Measurements from ENCODE around the gene PKIG.

The PKIG gene

DNA sequence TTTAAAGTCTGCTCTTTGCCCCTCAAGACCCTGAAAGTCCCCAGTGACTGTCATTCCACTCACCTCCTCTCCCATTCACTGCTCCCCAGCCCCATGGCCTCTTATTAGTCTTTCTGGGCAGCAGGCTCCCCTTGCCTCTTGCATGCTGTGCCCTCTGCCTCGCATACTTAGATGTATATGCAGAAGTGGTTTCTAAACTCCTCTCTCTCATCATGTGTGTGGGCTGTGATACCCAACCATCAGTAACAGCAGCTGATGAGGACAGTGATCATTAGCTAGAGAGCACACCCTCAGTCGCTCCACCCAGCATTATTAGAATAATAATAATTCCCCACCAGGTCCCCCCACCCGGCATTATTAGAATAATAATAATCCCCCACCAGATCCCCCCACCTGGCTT, 14.5 kb downstream of the PKIG start:
- no peak for DNase-seq (ENCODE audit: low read depth)

DNA sequence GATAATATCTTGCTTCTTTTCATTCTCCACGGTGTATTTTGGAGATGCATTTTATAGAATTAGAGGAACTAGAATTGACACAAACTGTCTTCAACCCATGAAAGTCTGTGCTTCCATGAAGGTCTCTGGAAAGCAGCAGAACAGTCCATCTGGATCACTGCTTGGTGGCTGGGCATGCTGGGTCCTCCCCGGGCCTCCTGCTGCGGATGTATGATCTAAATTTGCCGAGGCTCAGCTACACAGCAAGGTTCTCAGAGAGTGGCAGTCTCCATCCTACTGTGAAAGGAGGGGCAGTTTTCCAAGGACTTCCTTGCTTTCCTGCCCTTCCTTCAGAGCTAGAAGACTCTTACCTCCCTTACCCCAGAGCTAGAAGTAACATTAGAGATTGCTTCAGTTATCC, 15.1 kb downstream of the PKIG start:
- DNase-seq (ENCODE audit: low read depth), result no peak

DNA sequence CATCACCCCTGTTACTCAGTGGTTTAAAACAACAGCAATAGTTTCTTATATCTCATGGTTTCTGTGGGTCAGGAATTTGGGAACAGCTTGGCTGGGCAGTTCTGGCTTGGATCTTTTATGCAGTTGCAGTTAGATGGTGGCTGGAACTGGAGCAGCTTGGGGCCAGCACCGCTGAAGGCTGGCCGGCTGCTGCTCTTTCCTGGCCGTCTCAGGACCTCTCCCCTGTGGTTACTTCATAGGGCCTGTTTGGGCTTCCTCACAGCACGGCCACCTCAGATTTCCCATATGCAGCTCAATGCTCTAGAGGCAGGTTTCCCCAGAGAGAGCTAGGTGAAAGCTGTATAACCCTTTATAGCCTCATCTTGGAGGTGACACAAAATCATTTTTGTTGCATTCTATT, 15.6 kb downstream of the PKIG start:
- DNase-seq (ENCODE audit: low read depth), result no peak

DNA sequence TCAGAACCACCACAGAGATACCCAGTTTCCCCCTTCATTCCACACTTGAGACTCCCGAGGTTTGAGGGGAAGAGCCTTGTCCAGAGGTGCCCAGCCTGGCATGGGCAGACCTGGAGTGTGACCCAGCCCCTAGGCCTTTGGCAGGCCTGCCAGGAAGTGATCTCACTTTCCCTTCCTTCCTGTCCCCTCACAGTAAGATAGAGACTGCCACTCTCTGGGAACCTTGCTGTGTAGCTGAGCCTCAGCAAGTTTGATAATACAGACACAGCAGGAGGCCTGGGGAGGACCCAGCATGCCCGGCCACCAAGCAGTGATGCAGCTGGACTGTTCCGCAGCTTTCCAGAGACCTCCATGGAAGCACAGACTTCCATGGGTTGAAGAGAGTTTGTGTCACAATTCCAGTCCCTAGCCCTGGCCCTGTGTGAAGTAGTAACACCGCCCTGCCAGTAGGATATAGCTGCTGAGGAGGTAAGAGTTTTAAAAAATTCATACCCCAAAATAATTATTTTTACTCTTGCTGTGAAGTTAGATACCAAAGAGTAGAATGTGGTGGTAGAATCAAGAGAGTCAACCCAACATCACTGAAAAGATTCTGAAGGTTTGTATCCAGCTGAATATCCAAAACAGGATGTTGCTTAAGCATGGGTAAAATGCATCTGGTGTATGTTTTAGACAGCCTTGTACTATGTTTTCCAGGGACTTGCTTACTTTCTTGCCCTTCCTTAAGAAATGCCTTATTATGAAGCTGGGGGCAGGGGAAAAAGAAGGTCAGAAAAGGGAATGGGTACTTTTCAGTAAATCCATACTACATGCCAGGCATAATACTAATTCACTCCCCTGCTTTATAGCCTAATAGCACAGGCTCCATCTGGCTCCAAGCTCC, 16.3 kb downstream of the PKIG start:
- DNase-seq (ENCODE audit: low read depth), result no peak

DNA sequence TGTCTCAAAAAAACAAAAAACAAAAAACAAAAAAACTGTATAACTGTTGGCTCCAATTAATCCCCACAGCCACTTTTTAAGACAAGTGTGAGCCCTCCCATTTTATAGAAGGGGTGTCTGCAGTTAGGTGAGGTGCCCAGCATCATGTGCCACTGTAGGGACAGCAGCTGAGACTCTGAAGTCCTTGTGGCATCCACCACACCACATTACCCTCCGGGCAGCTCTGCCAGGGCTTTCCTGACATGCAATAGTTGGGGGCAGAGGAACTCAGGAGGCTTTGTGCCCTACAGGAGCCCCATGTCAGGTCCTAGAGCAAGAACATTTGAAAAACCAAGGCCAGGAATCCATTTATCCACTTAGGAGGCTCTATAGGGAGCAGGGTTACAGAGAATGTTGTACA, 17.3 kb downstream of the PKIG start:
- no peak for DNase-seq (ENCODE audit: low read depth)

DNA sequence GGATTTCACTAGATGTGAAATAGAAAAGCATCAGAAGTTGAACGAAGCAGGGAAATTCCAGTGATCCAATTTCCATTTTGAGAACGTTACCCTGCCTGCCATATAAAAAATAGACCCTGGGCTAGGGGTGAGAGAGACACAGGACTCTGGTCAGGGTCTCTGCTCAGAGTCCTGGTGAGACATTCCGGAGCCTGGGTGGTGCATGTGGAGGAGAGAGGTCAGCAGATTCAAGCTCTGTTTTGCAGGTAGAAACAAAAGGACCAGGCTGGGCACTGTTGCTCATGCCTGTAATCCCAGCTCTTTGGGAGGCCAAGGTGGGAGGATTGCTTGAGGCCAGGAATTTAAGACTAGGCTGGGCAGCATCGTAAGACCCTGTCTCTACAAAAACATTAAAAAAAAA, 17.9 kb downstream of the PKIG start:
- no peak for DNase-seq (ENCODE audit: low read depth)

DNA sequence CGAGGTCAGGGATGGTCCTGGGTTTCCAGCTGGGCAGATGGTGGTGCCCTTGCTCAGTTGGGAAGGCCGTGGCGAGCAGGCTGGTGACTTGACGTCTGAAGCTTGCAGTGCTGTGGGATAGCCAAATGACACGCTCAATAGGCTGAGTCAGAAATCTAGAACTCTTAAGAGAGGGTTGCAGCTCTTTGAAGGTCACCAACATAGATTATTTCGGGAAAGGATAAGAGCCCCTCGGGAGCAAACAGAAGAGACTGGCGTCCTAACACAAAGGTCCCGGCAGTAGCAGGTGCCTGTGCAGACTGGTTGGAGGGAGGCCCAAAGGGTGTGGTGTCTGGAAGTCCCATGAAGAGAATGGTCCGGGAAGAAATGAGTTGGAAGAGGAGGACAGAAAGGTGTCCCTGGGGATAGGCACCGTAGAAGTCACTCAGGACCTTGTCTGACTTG, 18.4 kb downstream of the PKIG start:
- DNase-seq (ENCODE audit: low read depth), result no peak

DNA sequence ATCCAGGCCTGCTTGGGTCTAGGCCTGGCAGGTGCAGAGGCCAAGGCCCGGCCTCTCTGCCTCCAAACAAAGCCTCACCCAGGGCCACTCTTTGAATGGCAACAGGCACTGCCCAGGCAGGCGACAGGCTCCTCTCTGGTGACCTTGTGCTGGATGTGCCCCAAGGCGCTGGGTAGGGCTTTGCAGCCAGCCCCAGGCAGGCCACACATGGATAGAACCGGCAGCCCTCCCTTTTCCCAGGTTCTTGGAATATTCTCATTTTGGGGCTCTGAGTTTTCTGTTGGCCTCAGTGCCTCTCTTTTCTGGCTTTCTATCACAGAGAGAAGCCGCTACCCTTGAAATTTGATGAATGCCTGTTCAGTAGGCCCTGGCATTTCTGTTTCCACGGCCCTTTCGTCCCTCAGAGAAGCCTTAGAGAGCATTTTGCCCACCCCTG, 18.9 kb downstream of the PKIG start:
- no peak for DNase-seq (ENCODE audit: low read depth)

DNA sequence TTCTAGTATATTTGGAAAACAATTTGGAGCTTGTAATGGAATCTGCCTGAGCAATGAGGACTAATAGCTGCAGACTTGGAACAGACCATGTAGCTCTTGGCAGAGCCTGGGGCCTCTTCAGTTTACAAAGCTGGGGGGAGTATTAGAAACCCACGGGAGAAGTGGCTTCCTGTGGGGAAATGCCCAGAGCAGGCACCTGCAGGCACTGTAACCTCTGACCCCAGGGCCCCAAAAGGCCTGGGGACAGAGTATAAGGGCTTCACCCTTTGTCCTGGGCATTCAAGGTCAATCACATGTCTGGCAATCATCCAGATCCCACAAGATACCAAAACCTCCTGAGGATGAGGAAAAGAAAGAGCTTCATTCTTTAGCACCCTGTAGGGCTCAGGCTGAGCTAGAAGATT, 19.4 kb downstream of the PKIG start:
- DNase-seq (ENCODE audit: low read depth), result peak; percentile 81

DNA sequence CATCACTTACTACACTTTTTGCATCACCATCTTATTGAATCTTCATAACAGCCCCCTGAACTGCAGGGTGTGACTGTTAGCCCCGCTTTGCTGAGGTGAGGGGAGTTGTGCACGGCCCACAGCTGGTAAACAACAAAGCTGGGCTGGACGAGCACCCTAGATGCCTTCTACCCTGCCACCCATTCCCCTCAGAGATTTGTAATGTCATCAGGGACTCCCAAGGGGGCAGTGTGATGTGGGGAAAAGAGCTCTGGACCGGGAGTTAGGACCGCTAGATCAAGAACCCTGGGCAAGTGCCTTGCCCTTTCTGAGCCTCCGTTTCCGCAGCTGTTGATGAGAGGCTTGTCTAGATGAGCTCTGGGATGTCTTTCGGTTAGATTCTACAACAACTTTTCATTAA, 20.9 kb downstream of the PKIG start:
- DNase-seq (ENCODE audit: low read depth), result no peak

DNA sequence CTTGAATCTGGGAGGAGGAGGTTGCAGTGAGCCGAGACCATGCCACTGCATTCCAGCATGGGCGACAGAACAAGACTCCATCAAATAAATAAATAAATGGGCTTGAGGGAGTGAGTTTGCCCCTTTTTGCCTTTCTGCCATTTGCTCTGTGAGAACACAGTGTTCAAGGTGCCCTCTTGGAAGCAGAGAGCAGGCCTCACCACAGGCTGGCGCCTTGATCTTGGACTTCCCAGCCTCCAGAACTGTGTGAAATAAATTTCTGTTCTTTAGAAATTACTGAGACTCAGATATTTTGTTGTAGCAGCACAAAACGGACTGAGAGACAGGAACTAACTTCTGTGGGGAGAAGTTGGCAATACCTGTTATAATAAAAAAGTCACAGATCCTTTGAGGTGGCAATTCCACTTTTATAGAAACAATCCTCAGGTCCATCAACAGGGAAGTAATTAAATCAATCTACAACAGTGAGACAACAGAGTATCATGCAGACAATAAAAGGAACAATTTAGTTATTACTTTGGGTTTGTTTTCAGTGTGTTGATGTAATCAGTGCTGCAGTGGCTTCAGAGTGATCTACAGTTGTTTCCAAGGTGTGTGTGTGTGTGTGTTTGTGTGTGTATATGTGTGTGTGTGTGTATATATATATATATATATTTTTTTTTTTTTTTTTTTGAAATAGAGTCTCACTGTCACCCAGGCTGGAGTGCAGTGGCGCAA, 24.5 kb downstream of the PKIG start:
- no peak for DNase-seq (ENCODE audit: low read depth)

DNA sequence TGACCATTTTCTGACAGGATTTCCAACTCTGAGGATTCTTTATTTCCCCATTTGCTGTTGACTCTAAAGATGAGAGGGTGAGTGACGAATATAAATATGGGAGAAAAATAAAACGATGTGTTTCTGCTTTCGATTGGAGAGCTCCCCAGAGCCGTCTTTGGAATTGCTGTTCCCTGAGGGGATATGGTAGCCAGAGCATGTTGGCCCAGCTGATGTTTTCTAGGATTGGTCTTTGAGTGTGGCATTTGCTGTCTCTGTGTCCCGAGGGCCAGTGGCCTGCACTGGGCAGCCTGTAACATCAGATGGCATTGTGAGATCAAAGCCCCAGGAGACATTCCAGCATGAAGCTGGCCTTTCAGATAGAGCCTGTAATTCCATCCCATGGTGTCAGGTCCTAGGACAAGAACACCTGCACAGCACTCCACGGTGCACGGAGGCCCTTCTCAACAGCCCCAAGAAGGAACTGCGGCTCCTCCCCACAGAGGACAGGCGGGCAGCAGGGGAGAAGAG, 26.7 kb downstream of the PKIG start:
- DNase-seq (ENCODE audit: low read depth), result no peak

DNA sequence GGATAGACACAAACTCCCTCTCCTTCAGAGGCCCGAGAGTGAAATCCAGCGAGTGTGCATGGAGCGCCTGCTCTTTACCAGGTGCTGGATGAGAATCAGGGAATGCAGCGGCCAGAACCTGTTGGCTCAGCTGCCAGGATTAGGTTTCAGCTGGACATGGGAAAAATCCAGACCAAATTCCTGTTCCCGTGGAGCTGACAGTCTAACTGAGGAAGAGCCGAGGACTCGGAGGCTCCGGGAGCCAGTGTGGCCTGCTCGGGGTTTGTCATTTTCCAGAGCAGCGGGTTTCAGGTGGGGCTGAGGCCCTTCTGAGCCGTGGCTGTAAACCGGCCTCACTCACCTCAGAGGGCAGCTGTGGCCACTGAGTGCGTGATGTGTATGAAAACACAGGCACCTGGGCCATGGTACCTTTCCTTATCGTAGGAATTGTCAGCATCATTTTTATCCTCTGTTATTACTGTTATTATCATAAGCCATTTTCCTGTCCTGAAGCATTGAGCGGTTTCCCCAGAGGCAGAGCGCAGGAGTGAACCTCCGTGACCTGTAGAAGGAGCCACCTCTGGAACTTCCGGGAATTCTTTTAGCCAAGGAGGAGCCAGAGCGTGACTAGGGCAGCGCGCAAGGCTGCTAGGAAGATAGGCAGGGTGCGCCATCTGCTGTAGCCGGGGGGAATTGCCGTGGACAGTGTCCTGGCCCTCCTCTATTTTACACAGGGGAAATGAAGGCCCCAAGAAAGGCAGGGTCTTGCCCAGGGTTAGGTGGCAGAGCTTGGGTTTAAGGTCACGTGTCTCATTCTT, 27.3 kb downstream of the PKIG start:
- peak; percentile 63 for DNase-seq (ENCODE audit: low read depth)

DNA sequence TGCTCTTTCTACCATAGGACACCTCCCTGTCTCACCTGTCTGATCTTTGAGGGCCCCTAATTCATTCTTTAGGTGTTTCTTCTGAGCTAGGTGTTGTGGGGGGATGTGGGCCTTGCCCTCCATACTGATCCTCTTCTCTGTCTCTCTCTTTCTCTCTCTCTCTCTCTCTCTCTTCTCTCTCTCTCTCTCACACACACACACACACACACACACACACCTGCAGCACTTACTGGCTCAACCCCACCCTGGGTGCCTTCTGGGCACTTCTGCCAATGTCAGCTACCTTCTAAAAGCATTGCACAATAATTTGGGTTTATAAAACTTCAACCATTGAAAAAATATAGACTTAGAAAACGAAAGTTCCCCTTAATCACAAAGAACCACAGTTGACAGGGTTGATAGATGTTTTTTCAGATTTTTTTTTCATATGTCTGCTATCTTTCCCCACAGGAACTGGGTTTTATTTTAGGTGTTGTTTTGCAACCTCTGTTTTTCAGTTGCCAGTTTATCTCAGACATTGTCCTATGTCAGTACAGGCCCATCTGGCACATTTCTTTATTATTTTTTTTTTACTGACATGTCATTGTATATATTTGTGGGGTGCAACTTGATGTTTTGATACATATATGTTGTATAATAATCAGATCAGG, 28.1 kb downstream of the PKIG start:
- DNase-seq (ENCODE audit: low read depth), result no peak

DNA sequence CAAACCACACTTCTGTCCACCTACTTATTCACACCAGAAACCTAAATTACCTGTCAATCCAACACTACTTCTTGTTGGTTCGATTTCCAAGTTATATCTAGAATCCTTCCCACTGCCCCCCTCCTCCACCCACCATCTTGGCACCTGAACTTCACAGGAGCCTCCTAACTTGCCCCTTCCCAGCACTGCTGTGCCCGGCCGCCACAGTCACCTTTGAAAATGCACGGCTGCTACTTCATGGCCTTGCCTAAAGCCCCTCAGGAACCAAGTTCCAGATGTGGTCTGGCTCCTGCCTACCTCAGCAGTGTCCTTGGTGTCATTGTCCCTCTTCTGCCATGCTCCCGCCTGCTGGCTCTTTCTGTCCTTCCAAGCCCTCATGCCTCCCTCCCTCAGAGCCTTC, 31.2 kb downstream of the PKIG start:
- no peak for DNase-seq (ENCODE audit: low read depth)

DNA sequence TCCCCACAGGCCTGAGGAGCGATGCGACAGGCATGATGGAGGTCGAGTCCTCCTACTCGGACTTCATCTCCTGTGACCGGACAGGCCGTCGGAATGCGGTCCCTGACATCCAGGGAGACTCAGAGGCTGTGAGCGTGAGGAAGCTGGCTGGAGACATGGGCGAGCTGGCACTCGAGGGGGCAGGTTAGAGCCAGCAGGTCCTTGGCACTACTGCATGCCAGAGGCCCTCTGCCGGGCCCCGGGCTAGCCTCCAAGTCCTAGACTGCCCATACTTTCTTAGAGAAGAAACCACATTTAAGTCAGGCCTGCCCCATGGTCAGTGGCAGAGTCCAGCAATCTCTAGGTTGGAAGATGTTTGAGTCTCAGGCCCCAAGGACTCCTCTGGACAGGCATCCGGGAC, 32.1 kb downstream of the PKIG start:
- DNase-seq (ENCODE audit: low read depth), result no peak

DNA sequence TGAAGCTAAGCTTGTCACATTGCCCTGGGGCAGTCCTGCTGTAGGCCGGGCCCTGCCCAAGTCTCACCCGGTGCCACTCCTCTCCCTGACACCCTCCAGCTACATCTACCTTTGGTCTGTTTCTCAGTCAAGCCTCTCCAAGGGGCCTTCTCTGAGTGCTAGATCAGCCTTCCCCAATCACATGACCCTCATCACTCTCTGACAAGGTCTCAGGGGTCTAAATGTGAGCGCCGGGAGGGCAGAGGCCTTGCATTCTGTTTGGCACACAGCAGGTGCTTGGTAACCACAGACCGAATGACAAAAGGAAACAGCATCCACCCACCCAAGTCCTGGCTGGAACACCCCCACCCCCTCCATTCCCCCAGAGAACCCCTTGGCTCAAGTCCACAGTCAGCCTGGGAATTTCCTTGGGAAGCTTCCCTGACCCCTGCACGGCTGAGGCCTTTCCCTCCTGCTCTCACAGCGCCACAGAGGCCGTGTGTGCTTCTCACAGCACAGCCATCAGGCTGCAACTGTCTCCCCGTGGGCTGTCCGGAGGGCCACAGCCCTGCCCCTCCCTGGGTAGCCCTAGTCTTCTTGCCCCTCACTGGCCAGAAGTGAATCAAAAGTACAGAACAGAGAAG, 32.9 kb downstream of the PKIG start:
- DNase-seq (ENCODE audit: low read depth), result no peak

DNA sequence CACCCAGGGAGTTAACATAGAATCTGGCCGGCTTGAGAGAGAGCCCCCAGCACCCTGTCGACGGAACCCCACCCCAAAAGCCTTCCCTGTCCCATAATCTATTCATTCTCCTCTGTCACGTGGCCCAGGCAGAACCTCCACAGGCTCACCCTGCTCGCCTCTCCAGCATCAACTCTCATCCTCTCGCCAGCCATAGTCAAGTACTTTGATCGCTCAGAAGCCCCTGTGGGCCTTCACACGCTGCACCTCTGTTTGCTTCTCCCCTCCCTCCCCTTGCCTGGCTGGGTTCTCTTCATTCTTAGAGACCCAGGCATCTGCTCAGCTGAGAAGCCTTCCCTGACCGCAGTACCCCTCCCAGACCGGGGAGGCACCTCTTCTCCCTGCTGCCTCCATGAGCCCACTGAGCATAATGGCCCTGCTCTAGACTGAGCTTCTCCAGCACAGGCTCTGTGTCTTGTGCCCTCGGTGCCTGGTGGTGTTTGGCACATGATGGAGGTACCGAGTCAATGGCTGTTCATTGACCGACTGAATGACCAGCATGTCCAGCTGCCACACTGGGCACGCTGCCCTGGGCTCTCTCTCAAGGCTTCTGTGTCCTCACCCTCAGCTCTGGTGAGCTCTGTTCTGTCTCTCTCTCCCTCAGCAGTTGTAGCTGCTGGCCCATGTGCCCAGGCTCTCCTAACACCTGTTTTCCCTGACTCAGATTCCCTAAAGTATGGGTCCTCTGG, 33.7 kb downstream of the PKIG start:
- no peak for DNase-seq (ENCODE audit: low read depth)

DNA sequence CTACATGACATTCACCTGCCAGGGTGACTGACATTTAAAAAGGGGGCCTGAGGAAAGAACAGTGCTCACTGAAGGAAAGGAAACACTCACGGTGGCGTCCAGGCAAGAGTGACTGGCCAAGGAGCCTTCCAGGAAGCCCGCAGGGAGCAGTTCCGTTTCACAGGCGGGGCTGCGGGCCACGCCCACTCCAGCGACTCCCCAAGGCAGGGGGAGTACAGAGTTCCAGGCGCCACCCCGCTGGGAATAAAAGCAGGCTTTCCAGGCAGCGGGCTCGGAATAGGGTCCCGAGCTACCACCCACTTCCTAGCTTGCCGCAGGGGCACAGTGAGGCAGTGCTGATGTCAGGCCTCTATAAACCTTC, 34.2 kb downstream of the PKIG start:
- DNase-seq (ENCODE audit: low read depth), result no peak

DNA sequence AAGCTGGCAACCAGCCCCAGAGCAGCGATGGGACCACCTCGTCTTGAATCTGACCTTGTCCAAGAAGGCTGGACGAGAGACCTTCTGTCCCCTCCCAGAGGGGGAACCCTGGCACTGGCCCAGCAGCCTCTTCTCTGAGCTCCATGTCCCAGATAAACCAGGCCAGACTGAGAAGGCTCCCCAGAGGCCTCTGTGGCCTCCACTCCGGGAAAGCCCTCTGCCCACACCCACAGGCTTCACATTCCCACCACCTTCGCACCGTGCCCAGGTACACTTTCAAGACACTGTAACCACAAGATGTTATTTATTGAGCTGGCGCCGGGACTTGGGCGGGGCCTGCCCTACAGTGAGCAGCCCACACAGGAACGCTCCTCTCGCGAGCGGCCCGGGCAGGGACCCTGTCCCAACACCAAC, 35.9 kb downstream of the PKIG start:
- no peak for DNase-seq (ENCODE audit: low read depth)

DNA sequence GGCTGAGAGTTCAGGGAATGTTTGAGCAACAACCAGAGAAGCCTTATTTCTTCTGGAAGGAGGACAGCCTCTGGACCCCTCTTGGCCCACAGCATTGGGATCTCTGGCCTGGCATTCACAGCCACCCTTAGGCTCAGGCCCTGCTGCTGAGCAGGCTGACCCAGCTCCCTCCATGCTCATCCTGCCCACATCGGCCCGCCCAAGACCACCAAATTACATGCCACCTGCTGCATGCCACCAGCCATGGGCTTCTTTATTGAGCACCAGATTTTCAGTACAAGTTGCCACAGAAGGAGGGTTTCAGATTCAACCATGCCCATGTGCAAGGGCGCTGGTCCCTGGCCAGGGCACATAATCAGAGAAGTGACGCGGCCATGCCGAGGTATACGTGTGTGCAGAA, 36.9 kb downstream of the PKIG start:
- no peak for DNase-seq (ENCODE audit: low read depth)

All from fibroblast of the conjunctiva (primary cell).